ENCODE results near the gene MS4A8.

DNA sequence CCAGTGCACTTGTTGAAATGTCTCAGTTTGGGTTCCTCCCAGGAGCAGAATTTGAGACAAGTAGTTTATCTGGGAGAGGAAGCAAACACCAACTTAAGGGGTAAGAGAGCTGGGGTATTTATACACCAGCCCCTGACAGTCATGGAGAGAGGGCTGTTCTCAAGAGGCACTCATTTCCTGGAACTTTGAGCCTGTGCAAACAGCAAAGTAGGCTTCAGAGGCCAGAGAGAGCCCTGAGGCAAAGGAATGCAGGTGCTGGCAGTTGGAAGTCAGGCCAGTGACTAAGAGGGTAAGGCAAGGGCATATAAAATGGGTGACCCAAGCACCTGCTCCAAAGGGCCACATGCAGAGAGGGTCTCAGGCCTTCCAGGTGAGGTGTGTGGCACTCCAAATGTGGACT lies 41.2 kb downstream of the MS4A8 start:
- TF ChIP-seq, protein P1, sequence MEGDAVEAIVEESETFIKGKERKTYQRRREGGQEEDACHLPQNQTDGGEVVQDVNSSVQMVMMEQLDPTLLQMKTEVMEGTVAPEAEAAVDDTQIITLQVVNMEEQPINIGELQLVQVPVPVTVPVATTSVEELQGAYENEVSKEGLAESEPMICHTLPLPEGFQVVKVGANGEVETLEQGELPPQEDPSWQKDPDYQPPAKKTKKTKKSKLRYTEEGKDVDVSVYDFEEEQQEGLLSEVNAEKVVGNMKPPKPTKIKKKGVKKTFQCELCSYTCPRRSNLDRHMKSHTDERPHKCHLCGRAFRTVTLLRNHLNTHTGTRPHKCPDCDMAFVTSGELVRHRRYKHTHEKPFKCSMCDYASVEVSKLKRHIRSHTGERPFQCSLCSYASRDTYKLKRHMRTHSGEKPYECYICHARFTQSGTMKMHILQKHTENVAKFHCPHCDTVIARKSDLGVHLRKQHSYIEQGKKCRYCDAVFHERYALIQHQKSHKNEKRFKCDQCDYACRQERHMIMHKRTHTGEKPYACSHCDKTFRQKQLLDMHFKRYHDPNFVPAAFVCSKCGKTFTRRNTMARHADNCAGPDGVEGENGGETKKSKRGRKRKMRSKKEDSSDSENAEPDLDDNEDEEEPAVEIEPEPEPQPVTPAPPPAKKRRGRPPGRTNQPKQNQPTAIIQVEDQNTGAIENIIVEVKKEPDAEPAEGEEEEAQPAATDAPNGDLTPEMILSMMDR (IDR thresholded peaks at IDR 0.05) = no peak
- TF ChIP-seq POLR2A (IDR thresholded peaks at IDR 0.05) = no peak
- no peak for TF ChIP-seq POLR2AphosphoS5 (IDR thresholded peaks at IDR 0.05; ENCODE audit: insufficient read depth in 1 of 2, low read depth in 1 of 2)
